GM23338 (cell line): ENCODE results near the gene WDR62. TPM values are rescaled to one million over a fixed set of nuclear protein-coding genes. Genes with fewer than 3 reads are reported as not detected.

ENCODE experiments used
- ATAC-seq: fragments of 200-7000 bp; cut with Tn5 transposase; 3 replicates; pipeline ENCODE4 v1.9.1; 2020
- DNase-seq: peaks from one replicate; pipeline ENCODE4 v3.0.0-alpha.2; 2015; ENCODE audit warnings: low spot score
- H2AFZ ChIP-seq: fragments of 200-600 bp; sonication (generic); 2 replicates; pipeline ENCODE4 v1.8.0; 2016; ENCODE audit warnings: antibody characterized with exemption, mild to moderate bottlenecking, moderate library complexity
- H3F3A ChIP-seq: fragments of 200-600 bp; sonication (generic); replicated peaks from 2 replicates; pipeline ENCODE4 v1.8.0; 2017; ENCODE audit warnings: antibody characterized with exemption, mixed run types, low read depth
- H3K27ac ChIP-seq: fragments of 200-600 bp; sonication (generic); 2 replicates; pipeline ENCODE4 v1.6.1; 2016; ENCODE audit warnings: low read depth
- H3K27me3 ChIP-seq: fragments of 200-600 bp; sonication (generic); 2 replicates; pipeline ENCODE4 v1.8.0; 2016; ENCODE audit warnings: mild to moderate bottlenecking, mixed run types, moderate library complexity; ENCODE audit not compliant: insufficient read depth
- H3K36me3 ChIP-seq: fragments of 200-600 bp; sonication (generic); 2 replicates; pipeline ENCODE4 v1.8.0; 2016; ENCODE audit warnings: mild to moderate bottlenecking; ENCODE audit not compliant: insufficient read depth
- H3K4me1 ChIP-seq: fragments of 200-600 bp; sonication (generic); 2 replicates; pipeline ENCODE4 v1.8.0; 2016; ENCODE audit warnings: mild to moderate bottlenecking, moderate library complexity; ENCODE audit not compliant: insufficient read depth
- H3K4me2 ChIP-seq: fragments of 200-600 bp; sonication (generic); 2 replicates; pipeline ENCODE4 v1.7.1; 2017; ENCODE audit warnings: mixed run types
- H3K4me3 ChIP-seq: fragments of 200-600 bp; sonication (generic); 2 replicates; pipeline ENCODE4 v1.6.1; 2016; ENCODE audit warnings: mixed run types
- H3K79me2 ChIP-seq: fragments of 200-600 bp; sonication (generic); replicated peaks from 2 replicates; pipeline ENCODE4 v1.8.0; 2017; ENCODE audit warnings: mild to moderate bottlenecking; ENCODE audit not compliant: insufficient read depth
- H3K9me2 ChIP-seq: fragments of 200-600 bp; sonication (generic); 2 replicates; pipeline ENCODE4 v1.8.0; 2017; ENCODE audit not compliant: insufficient read depth
- H4K20me1 ChIP-seq: fragments of 200-600 bp; sonication (generic); replicated peaks from 2 replicates; pipeline ENCODE4 v1.8.0; 2017; ENCODE audit warnings: mild to moderate bottlenecking; ENCODE audit not compliant: insufficient read depth
- H3K27ac Mint-ChIP-seq: 2 replicates; pipeline ENCODE4 v1.8.0; 2020; ENCODE audit warnings: inconsistent platforms, mild to moderate bottlenecking, moderate library complexity, mixed read lengths
- H3K27me3 Mint-ChIP-seq: 3 replicates; pipeline ENCODE4 v1.8.0; 2022; ENCODE audit warnings: low read depth, mild to moderate bottlenecking, moderate library complexity, mixed read lengths, inconsistent platforms; ENCODE audit not compliant: insufficient read depth, poor library complexity
- H3K36me3 Mint-ChIP-seq: 3 replicates; pipeline ENCODE4 v1.8.0; 2021; ENCODE audit warnings: low read depth, mild to moderate bottlenecking, inconsistent platforms, moderate library complexity, mixed read lengths
- H3K4me1 Mint-ChIP-seq: 3 replicates; pipeline ENCODE4 v1.8.0; 2020; ENCODE audit warnings: mild to moderate bottlenecking, inconsistent platforms, mixed read lengths
- H3K4me3 Mint-ChIP-seq: 3 replicates; pipeline ENCODE4 v1.8.0; 2021; ENCODE audit warnings: moderate library complexity, mild to moderate bottlenecking, inconsistent platforms, mixed read lengths
- H3K9me3 Mint-ChIP-seq: 3 replicates; pipeline ENCODE4 v1.8.0; 2020; ENCODE audit warnings: moderate library complexity, mild to moderate bottlenecking, inconsistent platforms, mixed read lengths
- NANOG ChIP-seq: IDR thresholded peaks from 2 replicates; pipeline ENCODE4 v1.6.1; 2016; ENCODE audit warnings: antibody characterized with exemption, borderline replicate concordance
- STAT1 ChIP-seq: IDR thresholded peaks from one replicate; pipeline ENCODE4 v1.6.1; 2016; ENCODE audit warnings: antibody characterized with exemption; ENCODE audit not compliant: unreplicated experiment
- ZNF114 ChIP-seq: fragments of 250-450 bp; sonication (Bioruptor Pico); IDR thresholded peaks from 2 replicates; pipeline ENCODE4 v1.5.0; 2020; ENCODE audit warnings: mild to moderate bottlenecking, moderate library complexity
- ZNF331 ChIP-seq: fragments of 250-450 bp; sonication (Bioruptor Pico); IDR thresholded peaks from 2 replicates; pipeline ENCODE4 v1.5.0; 2020; ENCODE audit warnings: low read depth, mild to moderate bottlenecking, moderate library complexity
- polyA plus RNA-seq: library from polyadenylated mRNA; unstranded; fragments of >200 nt; fragmentation: Nextera tagmentation; extraction: Ambion mirVana; gene quantifications from 2 replicates; pipeline ENCODE4 v1.2.1, GENCODE V29; 2016
- total RNA-seq: library from RNA; depleted of rRNA; stranded (reverse); fragments of >200 nt; shearing (Covaris generic); gene quantifications from 2 replicates; pipeline ENCODE4 v1.2.3, GENCODE V29; 2014
- TF ChIP-seq, protein P1 (sequence below), 2 experiments: fragments of 200-600 bp in 1 of 2; sonication (generic) in 1 of 2; conservative IDR thresholded peaks; 2 replicates each; pipeline versions ENCODE4 v1.5.1 to v1.6.1; 2016 to 2017; ENCODE audit warnings: antibody characterized with exemption in 2 of 2, low read depth in 2 of 2, mild to moderate bottlenecking in 2 of 2, moderate library complexity in 1 of 2
- TF ChIP-seq, protein P2 (sequence below): IDR thresholded peaks from one replicate; pipeline ENCODE4 v1.6.1; 2018; ENCODE audit warnings: antibody characterized with exemption; ENCODE audit not compliant: unreplicated experiment
- TF ChIP-seq, protein P3 (sequence below): IDR thresholded peaks from 2 replicates; pipeline ENCODE4 v1.6.1; 2016; ENCODE audit warnings: antibody characterized with exemption

Gene WDR62
- total and polyA plus RNA-seq, 2 experiments from 2014 or later = 14.1 to 45.4 TPM

DNA sequence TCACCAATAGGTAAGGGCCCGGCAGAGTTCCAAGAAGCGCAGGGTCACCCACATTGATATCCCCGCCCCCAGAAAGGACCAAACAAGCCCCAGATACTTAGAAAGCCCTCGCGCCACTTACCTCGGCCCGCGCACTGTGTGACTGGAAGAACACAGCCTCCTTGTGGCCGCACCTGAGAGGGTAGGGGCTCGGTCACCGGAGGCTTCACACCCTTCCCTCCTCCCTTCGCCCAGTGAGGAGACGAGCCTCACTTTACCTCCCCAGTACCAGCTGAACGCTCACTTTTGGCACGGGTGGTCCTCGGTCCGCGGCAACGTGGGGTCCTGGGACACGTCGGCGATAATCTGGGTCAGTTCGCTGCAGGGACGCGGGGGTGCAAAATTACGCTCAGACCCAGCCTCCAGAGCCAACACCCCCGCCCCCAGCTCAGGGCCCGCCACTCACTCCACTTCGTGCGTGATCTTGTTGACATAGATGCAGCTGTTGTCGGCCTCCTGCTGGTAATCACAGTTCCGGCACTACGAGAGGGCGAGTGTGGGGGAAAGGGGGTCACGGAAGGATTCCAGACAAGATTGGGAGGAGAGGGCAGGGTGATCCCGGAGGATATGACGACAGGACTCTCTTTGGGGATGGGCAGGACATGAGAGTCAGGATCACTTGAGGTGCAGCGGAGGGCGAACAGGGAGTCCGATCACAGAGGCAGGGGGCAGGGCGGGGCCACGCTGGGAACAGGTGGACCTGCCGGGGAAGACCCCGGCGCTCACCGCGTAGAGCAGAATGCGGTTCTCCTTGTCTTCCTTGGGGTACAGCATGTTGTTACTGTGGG is 59.4 kb downstream of the WDR62 start:
- TF ChIP-seq NANOG (no peak), STAT1 (no peak), ZNF114 (CRISPR knock-in tag) (no peak), ZNF331 (CRISPR knock-in tag) (no peak)
- TF ChIP-seq, protein P1, sequence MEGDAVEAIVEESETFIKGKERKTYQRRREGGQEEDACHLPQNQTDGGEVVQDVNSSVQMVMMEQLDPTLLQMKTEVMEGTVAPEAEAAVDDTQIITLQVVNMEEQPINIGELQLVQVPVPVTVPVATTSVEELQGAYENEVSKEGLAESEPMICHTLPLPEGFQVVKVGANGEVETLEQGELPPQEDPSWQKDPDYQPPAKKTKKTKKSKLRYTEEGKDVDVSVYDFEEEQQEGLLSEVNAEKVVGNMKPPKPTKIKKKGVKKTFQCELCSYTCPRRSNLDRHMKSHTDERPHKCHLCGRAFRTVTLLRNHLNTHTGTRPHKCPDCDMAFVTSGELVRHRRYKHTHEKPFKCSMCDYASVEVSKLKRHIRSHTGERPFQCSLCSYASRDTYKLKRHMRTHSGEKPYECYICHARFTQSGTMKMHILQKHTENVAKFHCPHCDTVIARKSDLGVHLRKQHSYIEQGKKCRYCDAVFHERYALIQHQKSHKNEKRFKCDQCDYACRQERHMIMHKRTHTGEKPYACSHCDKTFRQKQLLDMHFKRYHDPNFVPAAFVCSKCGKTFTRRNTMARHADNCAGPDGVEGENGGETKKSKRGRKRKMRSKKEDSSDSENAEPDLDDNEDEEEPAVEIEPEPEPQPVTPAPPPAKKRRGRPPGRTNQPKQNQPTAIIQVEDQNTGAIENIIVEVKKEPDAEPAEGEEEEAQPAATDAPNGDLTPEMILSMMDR (conservative IDR thresholded peaks at IDR 0.05; ENCODE audit: low read depth in 2 of 2) = peak; percentile 33 to 43
- TF ChIP-seq, protein P2, sequence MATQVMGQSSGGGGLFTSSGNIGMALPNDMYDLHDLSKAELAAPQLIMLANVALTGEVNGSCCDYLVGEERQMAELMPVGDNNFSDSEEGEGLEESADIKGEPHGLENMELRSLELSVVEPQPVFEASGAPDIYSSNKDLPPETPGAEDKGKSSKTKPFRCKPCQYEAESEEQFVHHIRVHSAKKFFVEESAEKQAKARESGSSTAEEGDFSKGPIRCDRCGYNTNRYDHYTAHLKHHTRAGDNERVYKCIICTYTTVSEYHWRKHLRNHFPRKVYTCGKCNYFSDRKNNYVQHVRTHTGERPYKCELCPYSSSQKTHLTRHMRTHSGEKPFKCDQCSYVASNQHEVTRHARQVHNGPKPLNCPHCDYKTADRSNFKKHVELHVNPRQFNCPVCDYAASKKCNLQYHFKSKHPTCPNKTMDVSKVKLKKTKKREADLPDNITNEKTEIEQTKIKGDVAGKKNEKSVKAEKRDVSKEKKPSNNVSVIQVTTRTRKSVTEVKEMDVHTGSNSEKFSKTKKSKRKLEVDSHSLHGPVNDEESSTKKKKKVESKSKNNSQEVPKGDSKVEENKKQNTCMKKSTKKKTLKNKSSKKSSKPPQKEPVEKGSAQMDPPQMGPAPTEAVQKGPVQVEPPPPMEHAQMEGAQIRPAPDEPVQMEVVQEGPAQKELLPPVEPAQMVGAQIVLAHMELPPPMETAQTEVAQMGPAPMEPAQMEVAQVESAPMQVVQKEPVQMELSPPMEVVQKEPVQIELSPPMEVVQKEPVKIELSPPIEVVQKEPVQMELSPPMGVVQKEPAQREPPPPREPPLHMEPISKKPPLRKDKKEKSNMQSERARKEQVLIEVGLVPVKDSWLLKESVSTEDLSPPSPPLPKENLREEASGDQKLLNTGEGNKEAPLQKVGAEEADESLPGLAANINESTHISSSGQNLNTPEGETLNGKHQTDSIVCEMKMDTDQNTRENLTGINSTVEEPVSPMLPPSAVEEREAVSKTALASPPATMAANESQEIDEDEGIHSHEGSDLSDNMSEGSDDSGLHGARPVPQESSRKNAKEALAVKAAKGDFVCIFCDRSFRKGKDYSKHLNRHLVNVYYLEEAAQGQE = no peak
- TF ChIP-seq, protein P3, sequence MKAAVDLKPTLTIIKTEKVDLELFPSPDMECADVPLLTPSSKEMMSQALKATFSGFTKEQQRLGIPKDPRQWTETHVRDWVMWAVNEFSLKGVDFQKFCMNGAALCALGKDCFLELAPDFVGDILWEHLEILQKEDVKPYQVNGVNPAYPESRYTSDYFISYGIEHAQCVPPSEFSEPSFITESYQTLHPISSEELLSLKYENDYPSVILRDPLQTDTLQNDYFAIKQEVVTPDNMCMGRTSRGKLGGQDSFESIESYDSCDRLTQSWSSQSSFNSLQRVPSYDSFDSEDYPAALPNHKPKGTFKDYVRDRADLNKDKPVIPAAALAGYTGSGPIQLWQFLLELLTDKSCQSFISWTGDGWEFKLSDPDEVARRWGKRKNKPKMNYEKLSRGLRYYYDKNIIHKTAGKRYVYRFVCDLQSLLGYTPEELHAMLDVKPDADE = no peak
- peaks cover 31% of the 10 kb centered on the region for H3K4me1 Mint-ChIP-seq
- H3K36me3 Mint-ChIP-seq = peaks cover 49% of the 10 kb centered on the region
- H3K4me3 ChIP-seq = peak overlapping the region; percentile 98
- no peaks in the 10 kb centered on the region for H3K9me2 ChIP-seq
- peak overlapping the region; percentile 87 for H3K27ac ChIP-seq
- H3K27me3 ChIP-seq = no peaks in the 10 kb centered on the region
- no peaks in the 10 kb centered on the region; the same call in 2 of the 3 replicates for H3K9me3 Mint-ChIP-seq
- peak overlapping the region; percentile 99 for H3K4me2 ChIP-seq
- peak overlapping the region; percentile 98 for H3K27ac Mint-ChIP-seq
- H2AFZ ChIP-seq = peak overlapping the region; percentile 81
- H3K27me3 Mint-ChIP-seq = peaks cover 23% of the 10 kb centered on the region
- peaks cover 10% of the 10 kb centered on the region; the same call in 1 of the 2 replicates for H4K20me1 ChIP-seq
- peak; percentile 18 for ATAC-seq
- H3F3A ChIP-seq = peaks cover 26% of the 10 kb centered on the region
- H3K36me3 ChIP-seq = no peaks in the 10 kb centered on the region; the same call in 1 of the 2 replicates
- H3K4me3 Mint-ChIP-seq = peak overlapping the region; percentile 99
- DNase-seq = peak; percentile 83
- H3K4me1 ChIP-seq = peaks cover 20% of the 10 kb centered on the region
- H3K79me2 ChIP-seq = peaks cover 22% of the 10 kb centered on the region
